H1 (cell line): ENCODE results near the gene PFKP. TPM values are rescaled to one million over a fixed set of nuclear protein-coding genes. Genes with fewer than 3 reads are reported as not detected.

ENCODE experiments used
- BRCA1 ChIP-seq: IDR thresholded peaks from 2 replicates; pipeline ENCODE4 v1.6.1; 2012; ENCODE audit warnings: low read depth, low read length, improper control_type of control experiment
- GTF2F1 ChIP-seq: IDR thresholded peaks from 2 replicates; pipeline ENCODE4 v1.6.1; 2012; ENCODE audit warnings: low read depth, low read length, improper control_type of control experiment, borderline replicate concordance
- HDAC6 ChIP-seq: IDR thresholded peaks from one replicate; pipeline ENCODE4 v1.7.1; 2012; ENCODE audit warnings: low read depth, mild to moderate bottlenecking, inconsistent platforms, low read length, moderate library complexity
- MAFK ChIP-seq: IDR thresholded peaks from 2 replicates; pipeline ENCODE4 v1.6.1; 2012; ENCODE audit warnings: low read depth, mild to moderate bottlenecking, improper control_type of control experiment, low read length
- POLR2A ChIP-seq, 2 experiments: IDR thresholded peaks; 1 replicate in 1 of 2; 2 replicates in 1 of 2; pipeline ENCODE4 v1.6.1; 2011; ENCODE audit warnings: low read depth in 2 of 2, low read length in 2 of 2, mild to moderate bottlenecking in 2 of 2; ENCODE audit errors: control extremely low read depth in 1 of 2
- YY1 ChIP-seq: IDR thresholded peaks from 2 replicates; pipeline ENCODE4 v1.6.1; 2011; ENCODE audit warnings: low read depth, mild to moderate bottlenecking, low read length
- polyA plus RNA-seq, 7 experiments: library from polyadenylated mRNA; depleted of rRNA in 3 of 7; stranded (reverse) in 5 of 7; unstranded in 2 of 7; fragments of >200 nt in 5 of 7; fragments of 200-250 nt in 2 of 7; gene quantifications; 1 replicate in 5 of 7; 2 replicates in 1 of 7; 4 replicates in 1 of 7; pipeline versions ENCODE4 v1.2.1 to v1.2.3, GENCODE V29; 2011 to 2013; ENCODE audit warnings: missing spikeins in 2 of 7, mixed read lengths in 2 of 7
- total RNA-seq: library from RNA; stranded (reverse); fragmentation: NEBNext Ultra II Directional; extraction: Animal tissue kit (Norgen Biotek cat#: 25700); gene quantifications from 2 replicates; pipeline ENCODE4 v1.2.1, GENCODE V29; 2021

Gene PFKP
- total and polyA plus RNA-seq, 2 of the 8 experiments (the other 6 are each of a cell fraction or from before 2014, with no cell fraction given), result 51.2 to 128 TPM

GRCh38 chr10:3091921-3092320 is 24.6 kb downstream of the PFKP start (continued):
- no peak for TF ChIP-seq GTF2F1
- TF ChIP-seq HDAC6, result no peak
- no peak for TF ChIP-seq BRCA1
- no peak for TF ChIP-seq POLR2A (IDR thresholded peaks at IDR 0.05; ENCODE audit: control extremely low read depth in 1 of 2, low read depth in 2 of 2, low read length in 2 of 2)
- no peak for TF ChIP-seq YY1
- TF ChIP-seq MAFK, result no peak
